ENCODE measurements around the gene ZC3HAV1.
"Not testable (repeated sequence)": the region's sequence is repeated elsewhere in the genome, so short reads cannot be mapped to it uniquely, and the experiment has no call there.

Gene ZC3HAV1

GRCh38 chr7:139105484-139105883 is 4.0 kb downstream of the ZC3HAV1 start:
- Histone ChIP-seq H3K9me3 (replicated peaks; ENCODE audit: insufficient read depth, low read length) (no peaks in the 10 kb centered on the region), H4K20me1 (ENCODE audit: insufficient read depth, low read length) (0 out of 2 replicates have a peak, but pooled peaks cover 3% of the 10 kb centered on the region)
- no peak for TF ChIP-seq EZH2phosphoT487 (IDR thresholded peaks at IDR 0.05; ENCODE audit: low read length)
- no peak for TF ChIP-seq EZH2 (optimal IDR thresholded peaks at IDR 0.05; ENCODE audit: low read depth, low read length)
- TF ChIP-seq CTCF (IDR thresholded peaks at IDR 0.05; ENCODE audit: low read length) = no peak

GRCh38 chr7:139104091-139104450 is 5.4 kb downstream of the ZC3HAV1 start:
- Histone ChIP-seq H3K36me3 (replicated peaks; ENCODE audit: insufficient read depth, low read length) (peaks cover 2% of the 10 kb centered on the region; the same call in 1 of the 2 replicates), H3K4me3 (ENCODE audit: low read length) (peak overlapping the region; percentile 22; the same call in 1 of the 2 replicates), H3K9me2 (replicated peaks; ENCODE audit: insufficient read depth, low read length) (no peaks in the 10 kb centered on the region), H3K4me1 (ENCODE audit: low read length) (peaks cover 11% of the 10 kb centered on the region; the same call in 1 of the 2 replicates), H3K9me3 (replicated peaks; ENCODE audit: insufficient read depth, low read length) (no peaks in the 10 kb centered on the region), H3K27me3 (replicated peaks; ENCODE audit: insufficient read depth, low read length) (no peaks in the 10 kb centered on the region), H2AFZ (ENCODE audit: low read length) (no peak overlapping the region), H3F3A (ENCODE audit: insufficient read depth, low read length) (peaks cover 37% of the 10 kb centered on the region), H3K27ac (ENCODE audit: low read length) (peak overlapping the region; percentile 88; the same call in 1 of the 2 replicates), H3K4me2 (ENCODE audit: low read depth, low read length) (peak overlapping the region; percentile 38), H3K9ac (ENCODE audit: low read length) (peak overlapping the region; percentile 17; the same call in 1 of the 2 replicates), H4K20me1 (ENCODE audit: insufficient read depth, low read length) (0 out of 2 replicates have a peak, but pooled peaks cover 6% of the 10 kb centered on the region), H3K79me2 (ENCODE audit: low read length) (peaks cover 94% of the 10 kb centered on the region)
- TF ChIP-seq CTCF (IDR thresholded peaks at IDR 0.05; ENCODE audit: low read length) = no peak
- TF ChIP-seq EZH2phosphoT487 (IDR thresholded peaks at IDR 0.05; ENCODE audit: low read length) = no peak
- TF ChIP-seq EZH2 (optimal IDR thresholded peaks at IDR 0.05; ENCODE audit: low read depth, low read length) = no peak
- DNase-seq = peak; percentile 50

More at GRCh38 chr7:139105484-139105883, 4.0 kb downstream of the ZC3HAV1 start:
- H3K4me1 ChIP-seq (ENCODE audit: low read length) = 0 out of 2 replicates have a peak, but pooled peaks cover 8% of the 10 kb centered on the region
- peak overlapping the region; percentile 85 for H3K4me2 ChIP-seq (ENCODE audit: low read depth, low read length)
- no peaks in the 10 kb centered on the region for H3K9me2 ChIP-seq (replicated peaks; ENCODE audit: insufficient read depth, low read length)
- no peaks in the 10 kb centered on the region for H3K27me3 ChIP-seq (replicated peaks; ENCODE audit: insufficient read depth, low read length)
- peaks cover 50% of the 10 kb centered on the region for H3F3A ChIP-seq (ENCODE audit: insufficient read depth, low read length)
- H3K79me2 ChIP-seq (ENCODE audit: low read length) = peaks cover 84% of the 10 kb centered on the region
- peak overlapping the region; percentile 88; the same call in 1 of the 2 replicates for H3K27ac ChIP-seq (ENCODE audit: low read length)
- H2AFZ ChIP-seq (ENCODE audit: low read length) = no peak overlapping the region
- no peaks in the 10 kb centered on the region; the same call in 1 of the 2 replicates for H3K36me3 ChIP-seq (replicated peaks; ENCODE audit: insufficient read depth, low read length)
- peak overlapping the region; percentile 97; the same call in 1 of the 2 replicates for H3K4me3 ChIP-seq (ENCODE audit: low read length)
- no peak for DNase-seq
- peak overlapping the region; percentile 83; the same call in 1 of the 2 replicates for H3K9ac ChIP-seq (ENCODE audit: low read length)

DNA sequence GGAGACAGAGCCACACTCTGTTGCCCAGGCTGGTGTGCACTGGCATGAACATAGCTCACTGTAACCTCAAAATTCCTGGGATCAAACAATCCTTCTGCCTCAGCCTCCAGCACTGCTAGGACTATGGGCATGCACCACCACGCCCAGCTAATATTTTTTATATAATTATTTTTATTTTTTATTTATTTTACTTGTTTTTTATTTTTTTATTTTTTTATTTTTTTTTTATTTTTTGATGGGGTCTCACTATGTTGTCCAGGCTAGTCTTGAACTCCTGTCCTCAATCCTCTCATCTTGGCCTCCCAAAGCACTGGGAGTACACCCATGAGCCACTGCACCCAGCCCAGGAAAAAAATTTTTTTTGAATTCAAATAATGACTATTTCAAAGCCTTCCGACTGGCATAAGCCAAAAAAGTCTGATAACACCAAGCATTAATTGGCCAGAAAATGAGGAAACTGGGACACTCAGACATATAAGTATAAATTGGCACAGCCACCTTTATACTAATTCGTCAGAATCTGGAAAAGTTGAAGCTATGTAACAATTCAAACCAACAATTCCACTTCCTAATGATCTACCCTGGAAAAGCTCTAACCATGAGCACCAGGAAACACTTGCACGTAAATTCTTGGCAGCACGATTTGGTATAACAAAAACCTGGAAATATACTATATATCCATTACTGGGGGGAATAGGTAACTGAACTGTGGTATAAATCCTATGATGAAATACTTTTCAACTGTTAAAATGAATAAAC is 6.3 kb downstream of the ZC3HAV1 start:
- Histone ChIP-seq H4K20me1 (ENCODE audit: insufficient read depth, low read length) (peaks cover 11% of the 10 kb centered on the region; the same call in 1 of the 2 replicates), H3K4me1 (ENCODE audit: low read length) (peaks cover 13% of the 10 kb centered on the region; the same call in 1 of the 2 replicates), H3F3A (ENCODE audit: insufficient read depth, low read length) (peaks cover 32% of the 10 kb centered on the region), H3K9me2 (replicated peaks; ENCODE audit: insufficient read depth, low read length) (no peaks in the 10 kb centered on the region), H3K9me3 (replicated peaks; ENCODE audit: insufficient read depth, low read length) (no peaks in the 10 kb centered on the region), H3K4me3 (ENCODE audit: low read length) (peak overlapping the region; percentile 22; the same call in 1 of the 2 replicates), H3K36me3 (replicated peaks; ENCODE audit: insufficient read depth, low read length) (peaks cover 6% of the 10 kb centered on the region; the same call in 1 of the 2 replicates), H3K4me2 (ENCODE audit: low read depth, low read length) (peak overlapping the region; percentile 38), H3K9ac (ENCODE audit: low read length) (no peak overlapping the region; the same call in 1 of the 2 replicates), H3K27ac (ENCODE audit: low read length) (peak overlapping the region; percentile 88; the same call in 1 of the 2 replicates), H3K79me2 (ENCODE audit: low read length) (peaks cover 94% of the 10 kb centered on the region), H3K27me3 (replicated peaks; ENCODE audit: insufficient read depth, low read length) (no peaks in the 10 kb centered on the region), H2AFZ (ENCODE audit: low read length) (no peak overlapping the region)
- TF ChIP-seq EZH2phosphoT487 (IDR thresholded peaks at IDR 0.05; ENCODE audit: low read length) = no peak
- no peak for TF ChIP-seq EZH2 (optimal IDR thresholded peaks at IDR 0.05; ENCODE audit: low read depth, low read length)
- no peak for TF ChIP-seq CTCF (IDR thresholded peaks at IDR 0.05; ENCODE audit: low read length)
- no peak for DNase-seq

DNA sequence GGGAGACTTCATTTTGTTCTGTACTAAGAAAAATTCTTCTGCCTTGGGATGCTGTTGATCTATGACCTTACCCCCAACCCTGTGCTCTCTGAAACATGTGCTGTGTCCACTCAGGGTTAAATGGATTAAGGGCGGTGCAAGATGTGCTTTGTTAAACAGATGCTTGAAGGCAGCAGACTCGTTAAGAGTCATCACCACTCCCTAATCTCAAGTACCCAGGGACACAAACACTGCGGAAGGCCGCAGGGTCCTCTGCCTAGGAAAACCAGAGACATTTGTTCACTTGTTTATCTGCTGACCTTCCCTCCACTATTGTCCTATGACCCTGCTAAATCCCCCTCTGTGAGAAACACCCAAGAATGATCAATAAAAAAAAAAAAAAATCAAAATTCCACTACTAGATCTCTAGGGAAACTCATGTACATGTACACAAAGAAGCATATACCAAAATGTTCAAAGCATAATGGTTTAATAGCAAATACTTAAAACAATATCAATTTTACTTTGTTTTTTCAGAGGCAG is 7.8 kb downstream of the ZC3HAV1 start:
- not testable (repeated sequence) for H3K4me3 ChIP-seq (ENCODE audit: low read length); H3K36me3 ChIP-seq (replicated peaks; ENCODE audit: insufficient read depth, low read length); DNase-seq; H3K4me2 ChIP-seq (ENCODE audit: low read depth, low read length); H3K27me3 ChIP-seq (replicated peaks; ENCODE audit: insufficient read depth, low read length); H2AFZ ChIP-seq (ENCODE audit: low read length); H3K9me3 ChIP-seq (replicated peaks; ENCODE audit: insufficient read depth, low read length); H3K27ac ChIP-seq (ENCODE audit: low read length); H4K20me1 ChIP-seq (ENCODE audit: insufficient read depth, low read length); H3K9ac ChIP-seq (ENCODE audit: low read length); H3K9me2 ChIP-seq (replicated peaks; ENCODE audit: insufficient read depth, low read length)
- peaks cover 89% of the 10 kb centered on the region for H3K79me2 ChIP-seq (ENCODE audit: low read length)
- H3F3A ChIP-seq (ENCODE audit: insufficient read depth, low read length) = peaks cover 25% of the 10 kb centered on the region
- H3K4me1 ChIP-seq (ENCODE audit: low read length) = peaks cover 11% of the 10 kb centered on the region; the same call in 1 of the 2 replicates

Measured in MM.1S (cell line).